NCI-H2107 (cell line): Measurements from ENCODE around the gene ETV3L.
A peak's percentile ranks its signal among the peaks of the same experiment; 100 is the strongest.

Experiments
- DNase-seq: peaks from one replicate; lab custom pipeline; 2025; lab: John Stamatoyannopoulos, UW

Gene ETV3L

GRCh38 chr1:157099633-157100009 lies at the start of gene ETV3L:
Gene ETV3L (minus strand): TSS chr1:157099808. CDS start chr1:157099523, 285 bp downstream.
- no peak for DNase-seq

GRCh38 chr1:157147906-157148700 lies 48.5 kb upstream of the ETV3L start:
- no peak for DNase-seq

GRCh38 chr1:157147037-157147436 lies 47.4 kb upstream of the ETV3L start:
- DNase-seq: no peak

DNA sequence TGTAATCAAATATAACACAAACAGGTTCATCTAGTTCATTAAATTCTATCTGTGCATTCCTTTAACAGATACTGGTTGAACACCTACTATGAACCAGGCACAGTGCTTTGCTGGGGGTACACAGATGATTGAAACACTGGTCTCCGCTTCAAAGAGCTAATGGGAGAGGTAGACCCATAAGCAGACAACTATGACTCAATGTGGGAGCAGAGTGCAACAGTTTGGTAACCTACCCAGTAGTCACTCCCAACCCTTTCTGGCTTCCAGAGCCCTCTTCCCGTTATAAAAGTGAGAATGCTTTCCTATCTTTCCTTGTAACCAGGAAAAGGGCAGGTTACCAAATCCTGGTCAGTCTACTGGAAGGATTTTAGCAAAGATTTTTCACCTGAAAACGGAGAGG lies 46.6 kb upstream of the ETV3L start:
- DNase-seq: no peak

DNA sequence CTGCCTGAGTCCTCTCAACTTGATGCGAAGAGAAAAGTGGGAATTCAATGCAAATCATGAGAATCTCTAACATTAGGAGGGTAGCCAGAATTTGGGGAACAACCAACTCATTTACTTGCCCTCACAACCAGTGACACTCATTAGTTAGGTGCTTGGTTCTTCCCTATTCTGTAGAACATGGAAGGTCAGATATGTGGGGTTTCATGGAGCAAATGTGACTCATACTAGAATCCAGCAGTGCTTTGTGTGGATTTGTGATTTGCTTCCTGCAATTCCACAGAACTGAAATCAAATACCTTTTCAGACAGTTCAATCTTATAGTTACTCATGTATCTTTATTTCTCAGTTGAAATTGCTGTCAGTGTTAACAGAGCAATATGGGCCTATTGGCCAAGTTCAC lies 45.5 kb upstream of the ETV3L start:
- no peak for DNase-seq

GRCh38 chr1:157144509-157144908 lies 44.9 kb upstream of the ETV3L start:
- DNase-seq: no peak

DNA sequence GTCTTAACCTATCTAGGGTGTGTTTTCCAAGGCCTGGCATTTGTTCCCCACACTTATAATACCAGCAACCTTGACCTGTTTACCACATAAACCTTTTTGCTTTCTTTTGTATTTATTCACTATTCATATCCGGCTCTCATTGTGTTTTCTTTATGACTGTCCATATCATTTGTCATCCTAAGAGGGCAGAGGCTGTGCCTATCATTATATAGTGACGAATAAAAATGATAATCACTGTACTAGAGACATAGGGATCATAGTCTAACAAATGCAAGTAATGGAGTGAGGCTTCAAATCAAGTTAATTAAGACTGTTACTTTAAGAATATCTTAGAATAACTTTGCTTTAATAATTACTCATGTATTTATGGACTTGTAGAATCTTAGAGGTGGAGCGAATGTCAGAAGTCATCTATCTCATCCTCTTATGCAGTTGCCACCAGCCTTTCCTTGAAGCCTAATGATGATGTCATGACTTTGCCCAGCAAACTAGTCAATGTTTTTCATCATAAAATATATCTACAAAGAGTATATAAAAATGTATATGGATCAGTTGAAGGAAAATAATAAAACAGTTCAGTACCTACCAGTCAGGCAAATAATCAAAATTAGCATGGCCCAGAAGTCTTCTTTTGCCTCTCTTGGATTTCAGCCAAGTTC lies 43.3 kb upstream of the ETV3L start:
- DNase-seq: no peak

DNA sequence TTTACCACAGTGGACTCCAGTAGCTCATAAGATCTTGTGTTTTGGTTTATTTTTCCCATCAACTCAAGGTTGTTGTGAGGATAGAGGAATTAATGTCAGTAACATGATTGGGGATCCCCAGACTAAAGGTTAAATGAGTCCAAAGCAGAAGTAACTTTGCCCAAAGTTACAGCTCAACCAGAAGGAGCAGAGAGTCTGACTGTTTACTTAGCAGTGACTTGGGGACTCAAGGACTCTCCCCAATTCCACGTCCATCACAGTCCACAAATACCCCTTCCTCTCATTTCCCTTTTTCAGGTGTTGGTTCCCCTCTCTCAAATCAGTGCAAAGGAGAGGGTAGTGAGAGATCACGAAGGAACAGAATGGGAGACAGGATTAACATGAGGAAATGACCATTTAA lies 42.6 kb upstream of the ETV3L start:
- no peak for DNase-seq

DNA sequence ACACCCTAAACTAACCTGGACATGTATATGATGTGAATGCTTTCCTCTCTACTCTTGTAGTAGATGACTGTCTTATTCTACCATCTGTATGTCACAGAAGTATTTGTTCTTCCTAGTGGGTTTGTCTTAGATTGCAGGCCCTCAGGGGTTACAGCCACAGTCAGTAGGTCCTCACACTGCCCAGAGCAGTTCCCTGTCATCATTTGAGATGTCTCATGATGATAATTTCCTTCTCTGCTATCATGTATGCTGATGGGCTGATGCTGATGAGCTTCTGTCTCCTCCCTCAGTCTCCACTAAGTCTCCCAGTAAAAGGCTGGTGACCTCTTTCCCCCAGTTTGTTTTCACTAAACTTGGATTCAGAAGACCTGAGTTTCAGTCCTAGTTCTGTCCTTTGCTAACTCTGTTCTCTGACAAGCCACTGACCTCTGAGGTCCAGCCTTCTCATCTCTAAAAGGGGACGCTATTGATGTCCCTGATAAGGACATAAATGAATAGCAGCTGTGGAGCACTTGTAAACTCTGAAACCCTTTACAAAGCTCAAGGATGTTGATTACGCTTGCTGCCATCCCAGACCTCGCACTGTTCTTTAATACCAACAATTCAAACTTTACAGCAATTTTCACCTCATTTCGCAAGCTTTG lies 41.7 kb upstream of the ETV3L start:
- no peak for DNase-seq

DNA sequence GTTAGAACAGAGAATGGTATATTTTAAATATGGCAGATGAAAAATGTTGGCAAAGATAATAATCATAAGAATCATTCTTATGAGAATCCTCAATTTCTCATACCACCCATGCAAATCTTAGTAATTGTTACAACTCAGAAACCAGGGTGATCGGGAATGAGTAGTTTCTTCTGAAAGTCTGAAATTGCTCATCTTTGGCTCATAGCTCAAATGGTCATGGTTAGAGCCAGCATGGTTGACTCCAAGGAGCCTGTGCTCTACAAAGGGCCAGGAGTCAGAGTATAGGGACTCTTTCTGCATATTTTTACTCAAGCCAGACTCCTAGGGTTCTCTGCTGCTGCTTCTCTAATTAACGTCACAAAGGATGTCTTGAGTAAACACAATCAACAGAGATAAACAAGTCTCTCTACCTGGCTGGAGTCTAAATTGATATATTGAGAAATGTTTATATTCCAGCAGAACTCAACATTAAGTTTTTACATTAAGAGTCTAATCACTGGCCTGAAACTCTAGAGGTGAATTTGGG lies 40.5 kb upstream of the ETV3L start:
- DNase-seq: no peak

- DNase-seq: no peak
Observed at GRCh38 chr1:157139052-157139715, 39.6 kb upstream of the ETV3L start.

GRCh38 chr1:157138220-157139051 lies 38.8 kb upstream of the ETV3L start, which contains the start of gene ETV3:
Gene ETV3 (minus strand): TSS chr1:157138395. CDS start chr1:157136352, 2,043 bp downstream.
- DNase-seq: peak; percentile 82

DNA sequence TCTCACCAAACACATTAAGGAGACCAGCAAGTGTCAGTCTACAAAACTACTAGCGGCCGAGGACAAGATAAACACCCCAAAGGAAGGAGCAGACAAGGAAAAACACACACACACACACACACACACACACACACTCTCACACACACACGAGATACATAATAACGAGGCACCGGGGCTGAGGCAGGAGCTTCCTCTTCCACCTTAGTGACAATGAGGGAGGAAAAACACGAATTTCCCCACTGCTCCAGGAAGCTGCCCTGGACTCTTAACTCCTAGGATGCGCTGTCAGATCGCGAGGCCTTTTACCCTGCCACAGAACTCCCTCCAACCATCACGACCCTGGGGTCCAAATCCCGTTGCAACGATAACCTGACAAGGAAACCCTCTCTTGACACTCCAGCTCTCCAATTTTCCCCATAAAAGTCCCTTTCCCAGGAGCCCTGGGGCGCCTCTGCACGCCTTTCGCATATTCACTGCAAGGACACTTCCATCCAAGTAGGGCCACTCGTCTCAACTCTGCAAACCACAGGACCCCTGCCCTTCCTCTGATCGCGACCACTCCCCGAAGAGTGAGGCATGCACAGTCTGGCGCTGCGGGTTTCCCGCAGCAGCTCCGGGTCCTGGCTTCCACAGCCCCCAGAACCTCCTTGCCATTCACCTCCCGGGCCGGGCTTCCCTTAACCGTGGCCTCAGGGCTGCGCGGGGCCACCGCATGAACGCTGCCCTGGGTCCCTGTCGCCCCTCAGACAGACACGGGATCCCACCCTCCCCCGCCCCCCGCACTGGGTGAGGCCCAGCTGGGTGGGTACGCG lies 38.0 kb upstream of the ETV3L start:
- no peak for DNase-seq

- DNase-seq: no peak
Observed at GRCh38 chr1:157137046-157137407, 37.4 kb upstream of the ETV3L start.

DNA sequence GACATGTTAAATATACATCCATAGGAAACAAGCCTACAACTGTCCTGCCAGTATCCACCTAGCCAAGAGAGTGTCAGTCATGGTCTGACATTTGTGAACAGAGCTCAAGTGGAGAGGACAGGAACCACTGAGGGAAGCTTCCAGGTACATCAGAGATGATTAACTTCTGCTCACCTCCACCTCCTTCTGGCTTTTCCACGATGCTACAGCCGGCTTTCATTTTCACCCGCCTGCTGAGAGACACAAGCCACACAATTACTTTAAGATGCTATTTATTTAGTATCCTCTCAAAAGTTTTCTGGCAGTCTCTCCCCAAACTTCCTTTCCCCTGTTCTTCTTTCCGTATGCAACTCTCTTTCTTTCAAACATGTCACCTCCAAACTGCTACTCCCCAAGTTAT lies 36.5 kb upstream of the ETV3L start:
- DNase-seq: no peak

GRCh38 chr1:157135646-157136045 lies 36.0 kb upstream of the ETV3L start:
- DNase-seq: no peak

GRCh38 chr1:157135070-157135469 lies 35.5 kb upstream of the ETV3L start:
- DNase-seq: no peak

DNA sequence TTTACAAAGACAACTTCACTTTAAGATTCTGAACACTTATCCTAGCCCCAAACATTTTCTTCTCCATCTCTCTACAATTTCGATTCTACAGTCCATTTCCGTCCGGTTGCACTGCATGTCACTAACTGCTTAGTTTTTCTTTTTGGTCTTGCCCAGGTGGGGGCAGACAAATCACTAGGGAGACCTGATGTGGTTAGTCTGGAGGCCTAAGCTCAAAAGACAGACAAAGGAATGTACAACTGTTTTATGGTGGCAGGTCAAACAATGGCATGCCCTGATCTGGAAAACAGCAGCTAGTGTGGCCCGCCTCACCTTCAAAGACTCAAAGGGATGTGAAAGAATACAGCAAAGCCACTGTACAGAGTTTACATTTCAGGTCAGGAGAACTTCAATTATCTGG lies 34.8 kb upstream of the ETV3L start:
- DNase-seq: no peak

DNA sequence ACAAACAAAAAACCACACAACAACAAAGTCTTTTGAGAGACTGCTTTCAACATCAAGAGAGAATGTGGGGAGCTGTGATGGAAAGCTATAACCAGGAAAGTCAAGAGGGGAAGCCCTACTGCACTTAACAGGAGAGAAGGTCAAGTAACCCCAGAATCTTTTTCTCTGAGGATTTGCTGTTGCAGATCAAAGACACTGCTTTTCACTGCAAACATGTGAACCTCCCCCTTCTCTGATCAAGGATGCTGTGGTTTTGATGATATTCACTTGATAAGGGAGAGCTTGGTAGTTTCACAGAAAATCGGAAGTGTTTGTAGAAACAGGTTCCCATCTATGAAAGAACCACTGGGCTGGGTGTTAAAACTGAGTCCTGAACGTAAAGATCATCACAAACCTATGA lies 33.8 kb upstream of the ETV3L start:
- no peak for DNase-seq

- DNase-seq: no peak
Observed at GRCh38 chr1:157132616-157133167, 33.1 kb upstream of the ETV3L start.
